Esophagus squamous epithelium (tissue), 4 donors: ENCODE results near the gene MPL.

Experiments
- POLR2A ChIP-seq, 4 donors: fragments of 450-650 bp; IDR thresholded peaks; one replicate each; pipeline ENCODE4 v1.6.1; 2017; ENCODE audit warnings: antibody characterized with exemption in 4 of 4, mild to moderate bottlenecking in 4 of 4, moderate library complexity in 3 of 4
- TF ChIP-seq, protein P1 (sequence below), 6 experiments: fragments of 450-650 bp in 4 of 6; fragments of 200-600 bp in 2 of 6; sonication (generic) in 2 of 6; IDR thresholded peaks; one replicate each; pipeline ENCODE4 v1.5.1; 2016 to 2019; ENCODE audit warnings: antibody characterized with exemption in 6 of 6, mild to moderate bottlenecking in 4 of 6, moderate library complexity in 4 of 6

GRCh38 chr1:43294761-43295160 is 42.9 kb upstream of the MPL start:
- TF ChIP-seq POLR2A (IDR thresholded peaks at IDR 0.05), result no peak
- TF ChIP-seq, protein P1, sequence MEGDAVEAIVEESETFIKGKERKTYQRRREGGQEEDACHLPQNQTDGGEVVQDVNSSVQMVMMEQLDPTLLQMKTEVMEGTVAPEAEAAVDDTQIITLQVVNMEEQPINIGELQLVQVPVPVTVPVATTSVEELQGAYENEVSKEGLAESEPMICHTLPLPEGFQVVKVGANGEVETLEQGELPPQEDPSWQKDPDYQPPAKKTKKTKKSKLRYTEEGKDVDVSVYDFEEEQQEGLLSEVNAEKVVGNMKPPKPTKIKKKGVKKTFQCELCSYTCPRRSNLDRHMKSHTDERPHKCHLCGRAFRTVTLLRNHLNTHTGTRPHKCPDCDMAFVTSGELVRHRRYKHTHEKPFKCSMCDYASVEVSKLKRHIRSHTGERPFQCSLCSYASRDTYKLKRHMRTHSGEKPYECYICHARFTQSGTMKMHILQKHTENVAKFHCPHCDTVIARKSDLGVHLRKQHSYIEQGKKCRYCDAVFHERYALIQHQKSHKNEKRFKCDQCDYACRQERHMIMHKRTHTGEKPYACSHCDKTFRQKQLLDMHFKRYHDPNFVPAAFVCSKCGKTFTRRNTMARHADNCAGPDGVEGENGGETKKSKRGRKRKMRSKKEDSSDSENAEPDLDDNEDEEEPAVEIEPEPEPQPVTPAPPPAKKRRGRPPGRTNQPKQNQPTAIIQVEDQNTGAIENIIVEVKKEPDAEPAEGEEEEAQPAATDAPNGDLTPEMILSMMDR (IDR thresholded peaks at IDR 0.05), result no peak
